Common myeloid progenitor, CD34-positive (primary cell): Measurements from ENCODE around the gene DDX10.

Experiments used
- CTCF ChIA-PET: fragments of 350-600 bp; sonication (Branson Sonifier 250); formaldehyde crosslinking; loops from one replicate; lab custom pipeline; 2021; ENCODE audit warnings: antibody characterized with exemption; lab: Charles Lee
- POLR2A ChIA-PET: fragments of 350-600 bp; sonication (Branson Sonifier 250); formaldehyde crosslinking; loops from one replicate; lab custom pipeline; 2021; ENCODE audit warnings: antibody characterized with exemption; lab: Charles Lee
- DNase-seq, 3 donors: peaks; one replicate each; pipeline versions ENCODE4 v3.0.0 to v3.0.0-alpha.2; 2013
- H3K27ac ChIP-seq, 2 experiments: 1 replicate in 1 of 2; 2 replicates in 1 of 2; pipeline ENCODE4 v1.7.0; 2013; ENCODE audit warnings: inconsistent platforms in 2 of 2, low read length in 2 of 2, mild to moderate bottlenecking in 2 of 2, low read depth in 1 of 2, moderate library complexity in 1 of 2; ENCODE audit not compliant: severe bottlenecking in 2 of 2, insufficient read depth in 1 of 2, poor library complexity in 1 of 2
- H3K27me3 ChIP-seq, 5 experiments: replicated peaks in 2 of 5; 1 replicate in 3 of 5; 2 replicates in 2 of 5; pipeline versions ENCODE4 v1.6.1 to v1.7.0; 2013; ENCODE audit warnings: low read length in 4 of 5, mild to moderate bottlenecking in 2 of 5, moderate library complexity in 2 of 5, inconsistent platforms in 1 of 5; ENCODE audit not compliant: insufficient read depth in 5 of 5, control insufficient read depth in 4 of 5
- H3K36me3 ChIP-seq, 4 experiments: 1 replicate in 2 of 4; 2 replicates in 2 of 4; pipeline versions ENCODE4 v1.6.1 to v1.7.0; 2013; ENCODE audit warnings: low read length in 3 of 4, control low read depth in 1 of 4, mild to moderate bottlenecking in 1 of 4; ENCODE audit not compliant: control insufficient read depth in 4 of 4, insufficient read depth in 4 of 4
- H3K4me1 ChIP-seq, 4 experiments: 1 replicate in 3 of 4; 2 replicates in 1 of 4; pipeline versions ENCODE4 v1.6.1 to v1.7.1; 2013; ENCODE audit warnings: low read length in 3 of 4, mild to moderate bottlenecking in 3 of 4, control low read depth in 1 of 4, inconsistent platforms in 1 of 4, moderate library complexity in 1 of 4; ENCODE audit not compliant: control insufficient read depth in 4 of 4, insufficient read depth in 4 of 4; ENCODE audit errors: control extremely low read depth in 1 of 4
- H3K4me3 ChIP-seq, 7 experiments: 1 replicate in 4 of 7; 2 replicates in 3 of 7; pipeline versions ENCODE4 v1.5.1 to v1.7.0; 2013; ENCODE audit warnings: mild to moderate bottlenecking in 7 of 7, low read length in 6 of 7, moderate library complexity in 6 of 7, inconsistent platforms in 2 of 7, low read depth in 2 of 7, control low read depth in 1 of 7; ENCODE audit not compliant: insufficient read depth in 4 of 7, control insufficient read depth in 1 of 7; ENCODE audit errors: extremely low read depth in 1 of 7
- H3K9me3 ChIP-seq, 5 experiments: 1 replicate in 4 of 5; 2 replicates in 1 of 5; pipeline versions ENCODE4 v1.6.1 to v1.7.1; 2013; ENCODE audit warnings: low read length in 4 of 5, mild to moderate bottlenecking in 2 of 5, inconsistent platforms in 1 of 5, low read depth in 1 of 5, moderate library complexity in 1 of 5; ENCODE audit not compliant: control insufficient read depth in 4 of 5, insufficient read depth in 2 of 5; ENCODE audit errors: control extremely low read depth in 1 of 5
- WGBS: methylation state at CpG from one replicate; pipeline ENCODE4 v1.1.5; 2013; ENCODE audit not compliant: insufficient coverage; 5-methylcytosine and 5-hydroxymethylcytosine counted together

DDX10 gene

GRCh38 chr11:108693852-108694251, 29.0 kb downstream of the DDX10 start:
- Histone ChIP-seq H3K27me3 (no peaks in the 10 kb centered on the region), H3K36me3 (peaks cover 14 to 50% (median 34%) of the 10 kb centered on the region in 4 experiments), H3K4me1 (no peaks in the 10 kb centered on the region), H3K9me3 (no peaks in the 10 kb centered on the region), H3K27ac (no peak overlapping the region), H3K4me3 (no peak overlapping the region)
- CTCF ChIA-PET: no interaction called here
- DNase-seq: no peak
- POLR2A ChIA-PET: no interaction called here
- 89% methylated on average over 1 of the region's 2 CpGs for WGBS

- no CpG with 5 or more reads among the region's 1 CpG for WGBS
- POLR2A ChIA-PET: no interaction called here
- H3K27me3 ChIP-seq: no peaks in the 10 kb centered on the region
- H3K4me3 ChIP-seq: no peak overlapping the region
- no peaks in the 10 kb centered on the region for H3K9me3 ChIP-seq
- CTCF ChIA-PET: interaction anchor here (0.6 to 1.4 kb wide), 5 partner anchors 12 to 1245 kb away, joined by 3 to 4 read pairs (median 3); no protein-coding TSS in a partner anchor
- H3K27ac ChIP-seq: no peak overlapping the region
- no peaks in the 10 kb centered on the region for H3K4me1 ChIP-seq
- no peak for DNase-seq
- H3K36me3 ChIP-seq: peaks cover 14 to 49% (median 34%) of the 10 kb centered on the region in 4 experiments
Measured at GRCh38 chr11:108694846-108695245, 30.0 kb downstream of the DDX10 start.

GRCh38 chr11:108697872-108698473, 33.1 kb downstream of the DDX10 start:
- ChIA-PET POLR2A (no interaction called here), CTCF (interaction anchor here (0.6 to 2.3 kb wide), 14 partner anchors 20 to 1243 kb away, joined by 3 to 24 read pairs (median 4); no protein-coding TSS in a partner anchor)

GRCh38 chr11:108698844-108699642, 34.2 kb downstream of the DDX10 start:
- Histone ChIP-seq H3K9me3 (no peaks in the 10 kb centered on the region), H3K4me3 (no peak overlapping the region), H3K27me3 (no peaks in the 10 kb centered on the region), H3K4me1 (no peaks in the 10 kb centered on the region), H3K27ac (no peak overlapping the region), H3K36me3 (peaks cover 9 to 40% (median 16%) of the 10 kb centered on the region in 4 experiments)
- CTCF ChIA-PET: interaction anchor here (1.2 to 2.3 kb wide), 6 partner anchors 35 to 1242 kb away, joined by 4 to 24 read pairs (median 6); no protein-coding TSS in a partner anchor
- 98% methylated on average over 3 of the region's 4 CpGs for WGBS
- POLR2A ChIA-PET: no interaction called here
- DNase-seq: no peak

More at GRCh38 chr11:108697872-108698473, 33.1 kb downstream of the DDX10 start:
- peak; percentile 75 to 91 (median 88) for DNase-seq
- Histone ChIP-seq H3K27me3 (no peaks in the 10 kb centered on the region), H3K4me1 (no peaks in the 10 kb centered on the region), H3K4me3 (no peak overlapping the region), H3K9me3 (no peaks in the 10 kb centered on the region), H3K36me3 (peaks cover 9 to 47% (median 25%) of the 10 kb centered on the region in 4 experiments), H3K27ac (no peak overlapping the region)
- 59% methylated on average over 3 of the region's 3 CpGs for WGBS

- Histone ChIP-seq H3K27me3 (no peaks in the 10 kb centered on the region), H3K27ac (no peak overlapping the region), H3K36me3 (peaks cover 21 to 69% (median 50%) of the 10 kb centered on the region in 4 experiments), H3K4me1 (no peaks in the 10 kb centered on the region), H3K4me3 (no peak overlapping the region), H3K9me3 (peaks cover 3 to 18% (median 11%) of the 10 kb centered on the region in 5 experiments)
- DNase-seq: no peak
- ChIA-PET CTCF (no interaction called here), POLR2A (no interaction called here)
Measured at GRCh38 chr11:108703916-108704315, 39.0 kb downstream of the DDX10 start.

- no peak for DNase-seq
- WGBS: 92% methylated on average over 2 of the region's 2 CpGs
- H3K27me3 ChIP-seq: no peaks in the 10 kb centered on the region
- no peak overlapping the region for H3K27ac ChIP-seq
- H3K9me3 ChIP-seq: peaks cover 3 to 26% (median 14%) of the 10 kb centered on the region in 5 experiments
- CTCF ChIA-PET: no interaction called here
- peaks cover 26 to 69% (median 50%) of the 10 kb centered on the region in 4 experiments for H3K36me3 ChIP-seq
- POLR2A ChIA-PET: no interaction called here
- no peak overlapping the region for H3K4me3 ChIP-seq
- no peaks in the 10 kb centered on the region for H3K4me1 ChIP-seq
Measured at GRCh38 chr11:108705061-108705460, 40.2 kb downstream of the DDX10 start.

- Histone ChIP-seq H3K4me1 (no peaks in the 10 kb centered on the region), H3K27me3 (no peaks in the 10 kb centered on the region), H3K36me3 (peaks cover 36 to 81% (median 59%) of the 10 kb centered on the region in 4 experiments), H3K9me3 (peaks cover 3 to 52% (median 20%) of the 10 kb centered on the region in 5 experiments), H3K4me3 (no peak overlapping the region), H3K27ac (no peak overlapping the region)
- ChIA-PET CTCF (no interaction called here), POLR2A (no interaction called here)
- DNase-seq: peak in 2 of 3 donors; percentile 35 to 45
Measured at GRCh38 chr11:108708173-108708572, 43.3 kb downstream of the DDX10 start.
